Activated T-helper 2 cell treated with anti-CD3 and anti-CD28 coated beads, Interferon-gamma antibody, Interleukin-2, Interleukin-4, amounts not matched to agents 10 μg/mL and 5 μg/mL and 100 μg/mL, durations not matched to agents 14 hours and 24 hours and 36 hours (primary cell): ENCODE measurements around the gene RSU1. TPM values are rescaled to one million over a fixed set of nuclear protein-coding genes. Genes with fewer than 3 reads are reported as not detected.

Source experiments
- DNase-seq: peaks from one replicate; pipeline ENCODE4 v3.0.0; 2021; ENCODE audit warnings: low spot score
- H3K27ac Mint-ChIP-seq: one replicate; pipeline ENCODE4 v1.8.0; 2021; ENCODE audit warnings: mixed read lengths
- H3K27me3 Mint-ChIP-seq: one replicate; pipeline ENCODE4 v1.8.0; 2021; ENCODE audit warnings: low read depth, mixed read lengths
- H3K36me3 Mint-ChIP-seq: one replicate; pipeline ENCODE4 v1.8.0; 2021; ENCODE audit warnings: low read depth, mixed read lengths
- H3K4me1 Mint-ChIP-seq: one replicate; pipeline ENCODE4 v1.8.0; 2021; ENCODE audit warnings: low read depth, mixed read lengths
- H3K4me3 Mint-ChIP-seq: one replicate; pipeline ENCODE4 v1.8.0; 2021; ENCODE audit warnings: low read depth, mild to moderate bottlenecking, moderate library complexity, mixed read lengths
- H3K9me3 Mint-ChIP-seq: one replicate; pipeline ENCODE4 v1.8.0; 2021; ENCODE audit warnings: mixed read lengths
- intact Hi-C: fragments of 100-400 bp; cut with micrococcal nuclease; formaldehyde crosslinking; loops from one replicate; pipeline ENCODE4 v1.15.1; 2023
- total RNA-seq: library from RNA; stranded (reverse); gene quantifications from 2 replicates; pipeline ENCODE4 v1.2.3, GENCODE V29; 2022

RSU1 gene
- total RNA-seq, 1 donor from 2014 or later, result 49.1 TPM

GRCh38 chr10:16639471-16639870 lies 177.8 kb downstream of the RSU1 start:
- Mint-ChIP-seq H3K27me3 (no peaks in the 10 kb centered on the region), H3K36me3 (no peaks in the 10 kb centered on the region)
- no peak for DNase-seq

GRCh38 chr10:16632996-16633395 lies 184.2 kb downstream of the RSU1 start:
- Mint-ChIP-seq H3K9me3 (no peaks in the 10 kb centered on the region), H3K36me3 (no peaks in the 10 kb centered on the region), H3K27me3 (no peaks in the 10 kb centered on the region), H3K27ac (no peak overlapping the region), H3K4me3 (no peak overlapping the region), H3K4me1 (no peaks in the 10 kb centered on the region)
- no peak for DNase-seq
- intact Hi-C loops, result no loop called here

More at GRCh38 chr10:16639471-16639870, 177.8 kb downstream of the RSU1 start:
- Mint-ChIP-seq H3K4me3 (no peak overlapping the region), H3K4me1 (peaks cover 7% of the 10 kb centered on the region), H3K27ac (no peak overlapping the region), H3K9me3 (no peaks in the 10 kb centered on the region)
- intact Hi-C loops, result no loop called here

GRCh38 chr10:16626697-16627096 lies 190.5 kb downstream of the RSU1 start:
- Mint-ChIP-seq H3K27ac (no peak overlapping the region), H3K4me1 (no peaks in the 10 kb centered on the region), H3K4me3 (no peak overlapping the region), H3K9me3 (no peaks in the 10 kb centered on the region), H3K36me3 (no peaks in the 10 kb centered on the region), H3K27me3 (no peaks in the 10 kb centered on the region)
- intact Hi-C loops, result no loop called here
- no peak for DNase-seq

- DNase-seq, result no peak
- no peaks in the 10 kb centered on the region for H3K36me3 Mint-ChIP-seq
- no peak overlapping the region for H3K4me3 Mint-ChIP-seq
- H3K27ac Mint-ChIP-seq, result no peak overlapping the region
- H3K4me1 Mint-ChIP-seq, result no peaks in the 10 kb centered on the region
- H3K27me3 Mint-ChIP-seq, result no peaks in the 10 kb centered on the region
- intact Hi-C loops, result no loop called here
- peaks cover 25% of the 10 kb centered on the region for H3K9me3 Mint-ChIP-seq
Observed at GRCh38 chr10:16612981-16613355, 204.3 kb downstream of the RSU1 start.

GRCh38 chr10:16612115-16612980 lies 204.9 kb downstream of the RSU1 start:
- intact Hi-C loops, result no loop called here
- H3K36me3 Mint-ChIP-seq, result no peaks in the 10 kb centered on the region

GRCh38 chr10:16611037-16611436 lies 206.2 kb downstream of the RSU1 start:
- Mint-ChIP-seq H3K36me3 (no peaks in the 10 kb centered on the region), H3K9me3 (peaks cover 12% of the 10 kb centered on the region), H3K4me1 (no peaks in the 10 kb centered on the region), H3K27ac (no peak overlapping the region), H3K27me3 (no peaks in the 10 kb centered on the region), H3K4me3 (no peak overlapping the region)
- no peak for DNase-seq
- intact Hi-C loops, result no loop called here

More at GRCh38 chr10:16612115-16612980, 204.9 kb downstream of the RSU1 start:
- Mint-ChIP-seq H3K27ac (no peak overlapping the region), H3K4me3 (no peak overlapping the region), H3K27me3 (no peaks in the 10 kb centered on the region), H3K9me3 (peaks cover 25% of the 10 kb centered on the region), H3K4me1 (no peaks in the 10 kb centered on the region)
- DNase-seq, result no peak

GRCh38 chr10:16609211-16609610 lies 208.0 kb downstream of the RSU1 start:
- Mint-ChIP-seq H3K4me3 (no peak overlapping the region), H3K9me3 (no peaks in the 10 kb centered on the region), H3K27ac (no peak overlapping the region), H3K4me1 (no peaks in the 10 kb centered on the region), H3K36me3 (no peaks in the 10 kb centered on the region), H3K27me3 (no peaks in the 10 kb centered on the region)
- DNase-seq, result no peak
- intact Hi-C loops, result no loop called here

GRCh38 chr10:16606923-16607322 lies 210.3 kb downstream of the RSU1 start:
- Mint-ChIP-seq H3K4me3 (no peak overlapping the region), H3K36me3 (no peaks in the 10 kb centered on the region), H3K4me1 (no peaks in the 10 kb centered on the region), H3K9me3 (no peaks in the 10 kb centered on the region), H3K27me3 (no peaks in the 10 kb centered on the region), H3K27ac (no peak overlapping the region)
- DNase-seq, result no peak
- intact Hi-C loops, result no loop called here

GRCh38 chr10:16606421-16606820 lies 210.8 kb downstream of the RSU1 start:
- no peak overlapping the region for H3K4me3 Mint-ChIP-seq
- no peaks in the 10 kb centered on the region for H3K36me3 Mint-ChIP-seq
- no peaks in the 10 kb centered on the region for H3K4me1 Mint-ChIP-seq
- intact Hi-C loops, result no loop called here
- H3K27me3 Mint-ChIP-seq, result no peaks in the 10 kb centered on the region
- no peak for DNase-seq
- H3K9me3 Mint-ChIP-seq, result no peaks in the 10 kb centered on the region
- no peak overlapping the region for H3K27ac Mint-ChIP-seq

GRCh38 chr10:16603308-16603707 lies 213.9 kb downstream of the RSU1 start:
- H3K27me3 Mint-ChIP-seq, result no peaks in the 10 kb centered on the region
- no peak overlapping the region for H3K27ac Mint-ChIP-seq
- intact Hi-C loops, result no loop called here
- H3K36me3 Mint-ChIP-seq, result no peaks in the 10 kb centered on the region
- no peaks in the 10 kb centered on the region for H3K9me3 Mint-ChIP-seq
- no peak overlapping the region for H3K4me3 Mint-ChIP-seq
- H3K4me1 Mint-ChIP-seq, result no peaks in the 10 kb centered on the region
- DNase-seq, result no peak

GRCh38 chr10:16602104-16602775 lies 215.0 kb downstream of the RSU1 start:
- no peaks in the 10 kb centered on the region for H3K9me3 Mint-ChIP-seq
- H3K27ac Mint-ChIP-seq, result no peak overlapping the region
- no peak for DNase-seq
- intact Hi-C loops, result no loop called here
- no peaks in the 10 kb centered on the region for H3K36me3 Mint-ChIP-seq
- H3K4me3 Mint-ChIP-seq, result no peak overlapping the region
- H3K4me1 Mint-ChIP-seq, result no peaks in the 10 kb centered on the region
- no peaks in the 10 kb centered on the region for H3K27me3 Mint-ChIP-seq

- no peak for DNase-seq
- Mint-ChIP-seq H3K4me1 (no peaks in the 10 kb centered on the region), H3K4me3 (no peak overlapping the region), H3K36me3 (no peaks in the 10 kb centered on the region), H3K27ac (no peak overlapping the region), H3K27me3 (no peaks in the 10 kb centered on the region), H3K9me3 (no peaks in the 10 kb centered on the region)
- intact Hi-C loops, result no loop called here
Observed at GRCh38 chr10:16599662-16600061, 217.6 kb downstream of the RSU1 start.

GRCh38 chr10:16597656-16598055 lies 219.6 kb downstream of the RSU1 start:
- H3K36me3 Mint-ChIP-seq, result peaks cover 3% of the 10 kb centered on the region
- H3K27ac Mint-ChIP-seq, result no peak overlapping the region
- no peak overlapping the region for H3K4me3 Mint-ChIP-seq
- no peaks in the 10 kb centered on the region for H3K27me3 Mint-ChIP-seq
- no peaks in the 10 kb centered on the region for H3K9me3 Mint-ChIP-seq
- no peaks in the 10 kb centered on the region for H3K4me1 Mint-ChIP-seq
- DNase-seq, result no peak
- intact Hi-C loops, result no loop called here
